ENCODE measurements around the gene USP38. TPM values are rescaled to one million over a fixed set of nuclear protein-coding genes. Genes with fewer than 3 reads are reported as not detected.

The USP38 gene
- total RNA-seq, 1 donor from 2014 or later, result 21.2 TPM

- no peak overlapping the region for H2AFZ ChIP-seq (ENCODE audit: low read depth, low read length)
- no peaks in the 10 kb centered on the region for H4K20me1 ChIP-seq (ENCODE audit: insufficient read depth, low read length)
- Mint-ChIP-seq H3K4me3 (ENCODE audit: unreplicated experiment) (no peak overlapping the region), H3K9me3 (ENCODE audit: unreplicated experiment) (peaks cover 14% of the 10 kb centered on the region), H3K27me3 (ENCODE audit: low read depth, unreplicated experiment) (no peaks in the 10 kb centered on the region), H3K36me3 (ENCODE audit: low read depth, unreplicated experiment) (no peaks in the 10 kb centered on the region), H3K27ac (ENCODE audit: unreplicated experiment) (peak overlapping the region; percentile 10), H3K4me1 (ENCODE audit: low read depth, unreplicated experiment) (peaks cover 10% of the 10 kb centered on the region)
- no peaks in the 10 kb centered on the region for H3K36me3 ChIP-seq (ENCODE audit: insufficient read depth, low read length)
- TF ChIP-seq CTCF (IDR thresholded peaks at IDR 0.05; ENCODE audit: insufficient read depth, low read depth, low read length), result no peak
- TF ChIP-seq EZH2 (IDR thresholded peaks at IDR 0.05; ENCODE audit: insufficient read depth, low read length), result no peak
- H3K79me2 ChIP-seq (ENCODE audit: insufficient read depth, low read length), result no peaks in the 10 kb centered on the region
- DNase-seq (ENCODE audit: low read depth) (no peak), FAIRE-seq (no peak)
- no peak overlapping the region for H3K4me2 ChIP-seq (ENCODE audit: low read length)
- H3K27me3 ChIP-seq (ENCODE audit: insufficient read depth, low read length), result no peaks in the 10 kb centered on the region
- H3K4me3 ChIP-seq (ENCODE audit: insufficient read depth, low read depth, low read length), result no peak overlapping the region
- no peak overlapping the region for H3K9ac ChIP-seq (ENCODE audit: low read length)
- no peaks in the 10 kb centered on the region for H3K4me1 ChIP-seq (ENCODE audit: insufficient read depth, low read length)
- no peak overlapping the region for H3K27ac ChIP-seq (ENCODE audit: low read depth, low read length)
- H3K9me3 ChIP-seq (ENCODE audit: insufficient read depth, low read depth, low read length), result no peaks in the 10 kb centered on the region
Measured at GRCh38 chr4:143270256-143270838, 85.6 kb downstream of the USP38 start.

Other genes with a start within 250 kb of the USP38 start
- gene GAB1, start 152.0 kb downstream of the USP38 start, total RNA-seq, result 12.4 and 13.6 TPM in 2 replicates